Common myeloid progenitor, CD34-positive (primary cell): ENCODE results near the gene TMC3.
A peak's percentile ranks its signal among the peaks of the same experiment; 100 is the strongest.

Source experiments
- CTCF ChIA-PET: fragments of 350-600 bp; sonication (Branson Sonifier 250); formaldehyde crosslinking; loops from one replicate; lab custom pipeline; 2021; ENCODE audit warnings: antibody characterized with exemption; lab: Charles Lee
- POLR2A ChIA-PET: fragments of 350-600 bp; sonication (Branson Sonifier 250); formaldehyde crosslinking; loops from one replicate; lab custom pipeline; 2021; ENCODE audit warnings: antibody characterized with exemption; lab: Charles Lee
- DNase-seq, 3 donors: peaks; one replicate each; pipeline versions ENCODE4 v3.0.0 to v3.0.0-alpha.2; 2013
- H3K27ac ChIP-seq, 2 experiments: 1 replicate in 1 of 2; 2 replicates in 1 of 2; pipeline ENCODE4 v1.7.0; 2013; ENCODE audit warnings: inconsistent platforms in 2 of 2, low read length in 2 of 2, mild to moderate bottlenecking in 2 of 2, low read depth in 1 of 2, moderate library complexity in 1 of 2; ENCODE audit not compliant: severe bottlenecking in 2 of 2, insufficient read depth in 1 of 2, poor library complexity in 1 of 2
- H3K27me3 ChIP-seq, 5 experiments: replicated peaks in 2 of 5; 1 replicate in 3 of 5; 2 replicates in 2 of 5; pipeline versions ENCODE4 v1.6.1 to v1.7.0; 2013; ENCODE audit warnings: low read length in 4 of 5, mild to moderate bottlenecking in 2 of 5, moderate library complexity in 2 of 5, inconsistent platforms in 1 of 5; ENCODE audit not compliant: insufficient read depth in 5 of 5, control insufficient read depth in 4 of 5
- H3K36me3 ChIP-seq, 4 experiments: 1 replicate in 2 of 4; 2 replicates in 2 of 4; pipeline versions ENCODE4 v1.6.1 to v1.7.0; 2013; ENCODE audit warnings: low read length in 3 of 4, control low read depth in 1 of 4, mild to moderate bottlenecking in 1 of 4; ENCODE audit not compliant: control insufficient read depth in 4 of 4, insufficient read depth in 4 of 4
- H3K4me1 ChIP-seq, 4 experiments: 1 replicate in 3 of 4; 2 replicates in 1 of 4; pipeline versions ENCODE4 v1.6.1 to v1.7.1; 2013; ENCODE audit warnings: low read length in 3 of 4, mild to moderate bottlenecking in 3 of 4, control low read depth in 1 of 4, inconsistent platforms in 1 of 4, moderate library complexity in 1 of 4; ENCODE audit not compliant: control insufficient read depth in 4 of 4, insufficient read depth in 4 of 4; ENCODE audit errors: control extremely low read depth in 1 of 4
- H3K4me3 ChIP-seq, 7 experiments: 1 replicate in 4 of 7; 2 replicates in 3 of 7; pipeline versions ENCODE4 v1.5.1 to v1.7.0; 2013; ENCODE audit warnings: mild to moderate bottlenecking in 7 of 7, low read length in 6 of 7, moderate library complexity in 6 of 7, inconsistent platforms in 2 of 7, low read depth in 2 of 7, control low read depth in 1 of 7; ENCODE audit not compliant: insufficient read depth in 4 of 7, control insufficient read depth in 1 of 7; ENCODE audit errors: extremely low read depth in 1 of 7
- H3K9me3 ChIP-seq, 5 experiments: 1 replicate in 4 of 5; 2 replicates in 1 of 5; pipeline versions ENCODE4 v1.6.1 to v1.7.1; 2013; ENCODE audit warnings: low read length in 4 of 5, mild to moderate bottlenecking in 2 of 5, inconsistent platforms in 1 of 5, low read depth in 1 of 5, moderate library complexity in 1 of 5; ENCODE audit not compliant: control insufficient read depth in 4 of 5, insufficient read depth in 2 of 5; ENCODE audit errors: control extremely low read depth in 1 of 5
- WGBS: methylation state at CpG from one replicate; pipeline ENCODE4 v1.1.5; 2013; ENCODE audit not compliant: insufficient coverage; 5-methylcytosine and 5-hydroxymethylcytosine counted together

Gene TMC3

GRCh38 chr15:81413851-81414250 is 39.8 kb upstream of the TMC3 start:
- Histone ChIP-seq H3K36me3 (no peaks in the 10 kb centered on the region), H3K27ac (no peak overlapping the region), H3K9me3 (peaks cover 0 to 3% (median 0%) of the 10 kb centered on the region in 5 experiments), H3K4me3 (no peak overlapping the region), H3K4me1 (peaks cover 4 to 29% (median 26%) of the 10 kb centered on the region in 4 experiments), H3K27me3 (no peaks in the 10 kb centered on the region)
- WGBS: 95% methylated on average over 32 of the region's 32 CpGs
- peak in 1 of 3 donors; percentile 10 for DNase-seq
- ChIA-PET POLR2A (no interaction called here), CTCF (interaction anchor here (1.3 kb wide), 1 partner anchor 68 kb away, joined by 4 read pairs; no protein-coding TSS in a partner anchor)

GRCh38 chr15:81411969-81412633 is 38.1 kb upstream of the TMC3 start:
- peaks cover 4 to 30% (median 29%) of the 10 kb centered on the region in 4 experiments for H3K4me1 ChIP-seq
- ChIA-PET POLR2A (no interaction called here), CTCF (interaction anchor here (1.0 to 4.0 kb wide), 3 partner anchors 11 to 781 kb away, joined by 3 to 24 read pairs (median 16); no protein-coding TSS in a partner anchor)
- no peaks in the 10 kb centered on the region for H3K36me3 ChIP-seq
- no peak for DNase-seq
- H3K9me3 ChIP-seq: peaks cover 0 to 3% (median 0%) of the 10 kb centered on the region in 5 experiments
- no peak overlapping the region for H3K4me3 ChIP-seq
- WGBS: 90% methylated on average over 2 of the region's 5 CpGs
- no peak overlapping the region for H3K27ac ChIP-seq
- no peaks in the 10 kb centered on the region for H3K27me3 ChIP-seq

GRCh38 chr15:81411051-81411450 is 37.0 kb upstream of the TMC3 start:
- Histone ChIP-seq H3K4me1 (peaks cover 4 to 28% (median 27%) of the 10 kb centered on the region in 4 experiments), H3K36me3 (no peaks in the 10 kb centered on the region), H3K27ac (no peak overlapping the region), H3K4me3 (no peak overlapping the region), H3K9me3 (peaks cover 0 to 3% (median 0%) of the 10 kb centered on the region in 5 experiments), H3K27me3 (no peaks in the 10 kb centered on the region)
- WGBS: 100% methylated on average over 2 of the region's 2 CpGs
- DNase-seq: no peak
- CTCF ChIA-PET: interaction anchor here (0.8 to 5.0 kb wide), 29 partner anchors 9 to 816 kb away, joined by 3 to 45 read pairs (median 5); no protein-coding TSS in a partner anchor
- POLR2A ChIA-PET: no interaction called here

- ChIA-PET CTCF (interaction anchor here (0.6 to 5.0 kb wide), 37 partner anchors 9 to 817 kb away, joined by 3 to 45 read pairs (median 4); no protein-coding TSS in a partner anchor), POLR2A (interaction anchor here (0.9 kb wide), 1 partner anchor 637 kb away, joined by 3 read pairs; no protein-coding TSS in a partner anchor)
- peak overlapping the region in 1 of 7 experiments; percentile 56 for H3K4me3 ChIP-seq
- H3K27ac ChIP-seq: no peak overlapping the region
- DNase-seq: peak; percentile 81 to 92 (median 89)
- H3K4me1 ChIP-seq: peaks cover 4 to 24% (median 20%) of the 10 kb centered on the region in 4 experiments
- H3K36me3 ChIP-seq: no peaks in the 10 kb centered on the region
- no peaks in the 10 kb centered on the region for H3K27me3 ChIP-seq
- peaks cover 0 to 3% (median 0%) of the 10 kb centered on the region in 5 experiments for H3K9me3 ChIP-seq
- WGBS: 0% methylated on average over 4 of the region's 4 CpGs
Observed at GRCh38 chr15:81410318-81410753, 36.3 kb upstream of the TMC3 start.

GRCh38 chr15:81407718-81408117 is 33.7 kb upstream of the TMC3 start:
- H3K4me1 ChIP-seq: peaks cover 4 to 14% (median 8%) of the 10 kb centered on the region in 4 experiments
- no peaks in the 10 kb centered on the region for H3K36me3 ChIP-seq
- ChIA-PET POLR2A (no interaction called here), CTCF (interaction anchor here (0.6 to 5.0 kb wide), 10 partner anchors 9 to 777 kb away, joined by 3 to 45 read pairs (median 4); no protein-coding TSS in a partner anchor)
- 60% methylated on average over 6 of the region's 10 CpGs for WGBS
- no peak overlapping the region for H3K4me3 ChIP-seq
- H3K27me3 ChIP-seq: no peaks in the 10 kb centered on the region
- H3K27ac ChIP-seq: no peak overlapping the region
- peak in 2 of 3 donors; percentile 58 to 76 for DNase-seq
- H3K9me3 ChIP-seq: no peaks in the 10 kb centered on the region

- DNase-seq: no peak
- Histone ChIP-seq H3K36me3 (no peaks in the 10 kb centered on the region), H3K4me1 (peaks cover 4 to 14% (median 8%) of the 10 kb centered on the region in 4 experiments), H3K4me3 (no peak overlapping the region), H3K27me3 (no peaks in the 10 kb centered on the region), H3K9me3 (no peaks in the 10 kb centered on the region), H3K27ac (no peak overlapping the region)
- ChIA-PET CTCF (interaction anchor here (0.6 to 5.0 kb wide), 8 partner anchors 13 to 777 kb away, joined by 3 to 45 read pairs (median 4); no protein-coding TSS in a partner anchor), POLR2A (interaction anchor here (0.7 kb wide), 1 partner anchor 112 kb away, joined by 4 read pairs; no protein-coding TSS in a partner anchor)
- no CpG with 5 or more reads among the region's 1 CpG for WGBS
Observed at GRCh38 chr15:81407176-81407575, 33.2 kb upstream of the TMC3 start.
